ENCODE results near the gene ZNF341.

ZNF341 gene

DNA sequence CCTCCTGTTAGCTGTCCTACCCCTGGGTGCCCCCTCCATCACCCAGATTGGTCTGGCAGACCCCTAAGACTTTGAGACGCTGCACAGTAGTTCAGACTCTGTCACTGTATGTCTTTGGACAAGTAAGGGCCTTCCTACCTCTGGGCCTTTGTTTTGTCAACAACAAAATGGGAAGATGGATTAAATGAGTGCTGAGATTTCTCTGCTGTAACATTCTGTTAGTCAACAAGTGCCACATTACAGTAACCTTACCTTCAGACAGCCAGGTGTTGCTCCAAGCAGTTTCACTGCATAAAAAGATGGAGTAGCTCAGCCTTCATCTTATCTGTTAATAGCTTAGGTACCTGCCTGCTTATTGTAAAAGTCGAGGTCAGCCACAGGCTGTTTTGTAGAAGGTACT is 95.3 kb downstream of the ZNF341 start:
- DNase-seq, result no peak

DNA sequence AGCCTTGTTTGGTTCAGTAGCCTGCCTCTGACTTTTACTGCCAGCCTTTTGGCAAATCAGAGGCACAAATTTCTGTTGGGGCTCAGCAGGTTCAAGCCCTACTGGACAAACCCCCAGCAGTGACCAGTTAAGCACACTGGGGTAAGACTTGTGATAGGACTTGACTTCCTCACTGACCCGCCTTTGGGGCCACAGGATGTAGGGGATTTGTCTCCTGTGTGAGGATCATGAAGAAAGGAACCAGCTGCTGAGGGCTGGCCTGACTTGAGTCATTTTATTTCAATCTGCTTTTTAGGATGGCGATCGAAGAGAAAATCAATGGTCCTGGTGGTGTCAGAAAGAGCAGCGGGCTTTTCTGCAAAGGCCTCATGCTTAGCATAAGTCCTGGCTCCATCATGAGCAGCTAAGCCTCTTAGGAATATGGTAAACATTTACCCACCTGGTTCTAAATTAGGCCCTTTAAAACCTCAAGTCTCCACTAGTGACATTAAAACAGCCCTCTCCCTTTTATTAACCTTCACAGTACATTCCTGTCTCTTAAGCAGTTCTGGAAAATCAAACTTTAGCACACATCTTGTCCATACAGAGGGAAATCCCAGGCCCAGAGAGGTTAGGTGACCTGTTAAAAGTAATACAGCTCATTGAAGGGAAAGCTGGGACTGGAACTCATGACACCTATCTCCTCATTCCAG is 96.0 kb downstream of the ZNF341 start:
- DNase-seq, result no peak

DNA sequence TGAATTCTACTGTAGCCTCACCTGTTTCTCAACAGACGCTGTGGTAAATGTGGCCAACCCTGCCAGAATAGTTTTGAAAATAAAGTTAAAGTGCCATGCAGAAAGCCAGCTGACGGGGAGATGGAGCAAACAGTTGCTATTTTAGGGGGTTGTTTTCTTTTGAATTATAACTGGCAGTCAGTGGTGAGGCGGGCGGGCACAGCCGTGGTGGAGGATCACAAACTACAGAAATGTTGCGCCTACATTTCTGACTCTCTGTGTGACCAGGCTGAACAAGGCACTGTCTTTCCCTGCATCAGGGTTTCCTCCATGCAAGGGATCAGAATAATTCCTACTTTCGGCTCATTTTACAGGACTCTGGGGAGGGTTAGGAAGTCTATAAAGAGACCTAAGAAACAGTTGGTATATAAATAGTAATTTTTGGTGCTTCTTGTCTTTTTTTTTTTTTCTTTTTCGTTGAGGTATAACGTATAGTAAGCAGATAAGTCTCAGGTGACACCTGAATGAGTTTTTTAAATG is 96.6 kb downstream of the ZNF341 start:
- no peak for DNase-seq

DNA sequence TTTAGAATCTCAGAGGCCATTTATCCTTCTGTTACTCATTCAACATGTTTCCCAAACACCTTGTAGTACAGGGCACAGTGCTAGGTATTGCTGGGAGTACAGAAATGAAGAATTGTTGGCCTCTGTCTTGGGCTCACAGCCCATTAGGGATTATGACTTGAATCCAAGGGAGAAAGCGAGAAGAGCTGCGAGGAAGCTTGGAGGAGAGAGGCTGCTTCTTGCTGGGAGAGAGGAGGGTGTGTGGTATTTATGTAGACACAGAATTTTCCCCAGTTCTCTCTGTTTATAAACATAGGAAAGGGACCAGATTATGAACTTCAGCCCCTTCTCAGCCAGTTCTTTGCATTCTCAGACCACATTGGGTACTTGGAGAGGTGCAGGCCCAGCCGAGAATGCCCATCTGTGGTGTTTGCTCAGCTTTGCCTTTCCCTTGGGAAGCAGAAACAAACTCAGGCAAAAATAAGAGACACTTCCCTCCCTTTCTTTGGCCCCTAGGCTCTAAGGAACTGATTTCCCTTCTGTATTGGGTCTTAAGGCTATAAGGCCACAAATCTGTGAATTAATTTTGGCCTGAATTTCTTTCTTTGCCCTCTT is 97.3 kb downstream of the ZNF341 start:
- DNase-seq, result no peak

DNA sequence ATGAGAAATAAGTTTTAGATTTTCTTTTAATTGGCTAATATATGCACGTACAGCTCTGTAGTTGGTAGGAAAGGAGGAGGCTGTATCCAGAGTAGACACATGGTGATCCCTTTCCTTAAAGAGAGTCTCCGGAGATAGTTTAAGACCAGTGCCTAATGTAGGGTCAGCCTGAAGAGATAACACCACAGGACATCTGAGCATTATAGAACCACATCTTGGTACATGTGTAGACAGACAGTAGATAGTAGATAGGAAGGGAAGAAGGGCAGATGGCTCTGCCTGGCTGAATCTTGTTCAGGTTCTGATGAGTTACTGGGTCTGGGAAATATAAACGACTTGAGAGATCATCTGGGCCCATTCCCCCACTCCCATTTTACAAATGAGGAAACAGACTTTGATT is 97.8 kb downstream of the ZNF341 start:
- DNase-seq, result no peak

DNA sequence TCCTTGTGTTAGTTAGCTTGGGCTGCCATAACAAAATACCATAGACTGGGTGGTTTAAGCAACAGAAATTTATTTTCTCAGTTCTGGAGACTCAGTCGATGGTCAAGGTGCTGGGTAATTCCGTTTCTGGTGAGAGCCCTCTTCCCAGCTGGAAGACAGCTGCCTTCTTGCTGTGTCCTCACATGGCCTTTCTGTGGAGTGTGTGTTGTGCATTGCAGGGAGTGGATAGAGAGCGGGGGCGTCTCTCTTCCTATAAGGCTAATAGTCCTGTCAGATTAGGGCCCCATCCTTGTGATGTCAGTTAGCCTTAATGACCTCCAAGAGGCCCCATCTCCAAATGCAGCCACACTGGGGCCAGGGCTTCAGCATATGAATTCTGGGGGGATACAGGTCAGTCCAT is 98.6 kb downstream of the ZNF341 start:
- no peak for DNase-seq

DNA sequence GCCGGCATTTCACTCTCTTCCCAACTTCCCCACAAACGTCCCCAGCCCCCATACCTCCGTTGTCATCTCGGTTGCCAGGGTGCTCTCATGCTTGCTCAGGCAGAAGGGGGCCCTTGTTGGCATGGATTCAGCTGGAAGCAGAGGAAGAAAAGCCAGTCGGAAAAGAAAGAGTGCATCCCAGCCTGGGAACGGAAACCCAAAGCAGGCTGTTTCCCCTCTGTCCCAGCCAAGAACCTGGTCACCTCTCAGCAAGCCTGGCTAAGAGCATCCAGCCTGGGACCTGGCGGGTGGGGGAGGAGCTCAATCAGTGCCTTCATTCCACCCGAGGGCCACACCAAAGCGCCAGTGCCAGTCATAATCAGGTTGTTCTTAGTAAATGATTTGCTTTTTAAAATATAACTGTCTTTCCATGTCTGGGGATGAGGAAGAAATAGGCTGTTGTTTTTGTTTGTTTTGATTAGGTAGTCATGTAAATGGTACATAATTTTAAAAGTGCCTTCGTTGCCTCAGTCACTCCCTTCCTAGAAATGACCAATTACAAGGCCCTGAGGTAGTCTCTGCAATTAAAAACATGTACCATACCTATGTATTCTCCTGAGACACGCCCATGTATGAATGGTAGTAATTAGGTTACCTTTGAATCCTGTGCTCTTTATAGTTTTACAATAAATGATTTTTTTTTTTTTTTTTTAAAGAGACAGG is 100.5 kb downstream of the ZNF341 start:
- DNase-seq, result no peak

DNA sequence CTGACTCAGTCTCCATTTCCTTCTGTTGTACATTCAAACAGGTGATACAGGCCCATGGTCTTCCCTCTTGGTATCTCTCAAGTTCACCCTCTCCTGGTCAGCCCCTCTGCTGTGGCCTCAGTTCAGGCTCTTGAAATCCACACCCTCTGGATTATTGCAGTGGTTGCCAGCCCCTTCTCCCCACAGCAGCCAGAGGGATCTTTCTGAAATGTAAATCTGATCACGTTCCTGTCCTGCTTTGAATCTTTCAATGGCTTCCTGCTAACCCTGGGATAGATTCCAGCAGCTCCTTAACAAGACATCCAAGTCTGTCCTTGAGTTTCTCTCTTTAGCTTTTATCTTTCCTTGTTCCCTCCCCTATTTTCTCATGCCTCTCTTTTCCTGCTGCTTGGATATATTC is 101.5 kb downstream of the ZNF341 start:
- DNase-seq, result no peak

DNA sequence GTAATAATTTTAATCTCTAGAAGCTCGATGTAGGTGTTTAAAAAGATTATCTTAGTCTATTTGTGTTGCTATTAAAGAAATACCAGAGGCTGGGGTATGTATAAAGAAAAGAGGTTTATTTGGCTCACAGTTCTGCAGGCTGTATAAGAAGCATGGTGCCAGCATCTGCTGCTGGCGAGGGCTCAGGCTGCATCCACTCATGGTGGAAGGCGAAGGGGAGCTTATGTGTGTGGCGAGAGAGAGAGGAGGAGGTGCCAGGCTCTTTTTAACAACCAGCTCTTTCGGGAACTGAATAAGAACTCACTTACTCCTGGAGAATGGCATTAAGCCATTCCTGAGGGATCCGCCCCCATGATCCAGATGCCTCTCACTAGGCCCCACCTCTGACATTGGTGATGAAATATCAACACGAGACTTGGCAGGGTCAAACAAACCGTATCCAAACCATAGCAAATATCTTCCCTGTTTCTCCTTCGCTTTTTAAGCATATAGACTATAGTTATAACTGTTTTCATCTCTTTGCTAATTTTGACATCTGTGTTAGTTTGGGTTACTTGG is 103.9 kb downstream of the ZNF341 start:
- no peak for DNase-seq

DNA sequence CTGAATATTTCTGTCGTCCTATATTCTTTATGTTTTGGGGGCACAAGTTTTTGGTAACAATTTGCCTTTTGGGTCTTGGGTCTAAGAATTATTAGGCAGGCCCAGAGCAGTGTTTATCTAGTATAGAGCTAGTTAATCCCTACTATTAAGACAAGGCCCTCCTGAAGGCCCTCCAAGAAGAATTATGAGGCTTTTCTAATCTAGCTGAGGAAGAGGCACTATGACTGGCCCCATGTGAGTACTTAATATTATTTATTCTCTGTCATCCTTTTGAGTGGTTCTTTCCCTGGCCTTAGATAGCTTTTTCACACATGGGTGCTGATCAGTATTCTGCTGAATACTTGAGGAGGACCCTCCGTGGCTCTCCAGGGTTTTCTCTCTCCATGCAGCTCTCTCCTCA is 104.5 kb downstream of the ZNF341 start:
- no peak for DNase-seq

DNA sequence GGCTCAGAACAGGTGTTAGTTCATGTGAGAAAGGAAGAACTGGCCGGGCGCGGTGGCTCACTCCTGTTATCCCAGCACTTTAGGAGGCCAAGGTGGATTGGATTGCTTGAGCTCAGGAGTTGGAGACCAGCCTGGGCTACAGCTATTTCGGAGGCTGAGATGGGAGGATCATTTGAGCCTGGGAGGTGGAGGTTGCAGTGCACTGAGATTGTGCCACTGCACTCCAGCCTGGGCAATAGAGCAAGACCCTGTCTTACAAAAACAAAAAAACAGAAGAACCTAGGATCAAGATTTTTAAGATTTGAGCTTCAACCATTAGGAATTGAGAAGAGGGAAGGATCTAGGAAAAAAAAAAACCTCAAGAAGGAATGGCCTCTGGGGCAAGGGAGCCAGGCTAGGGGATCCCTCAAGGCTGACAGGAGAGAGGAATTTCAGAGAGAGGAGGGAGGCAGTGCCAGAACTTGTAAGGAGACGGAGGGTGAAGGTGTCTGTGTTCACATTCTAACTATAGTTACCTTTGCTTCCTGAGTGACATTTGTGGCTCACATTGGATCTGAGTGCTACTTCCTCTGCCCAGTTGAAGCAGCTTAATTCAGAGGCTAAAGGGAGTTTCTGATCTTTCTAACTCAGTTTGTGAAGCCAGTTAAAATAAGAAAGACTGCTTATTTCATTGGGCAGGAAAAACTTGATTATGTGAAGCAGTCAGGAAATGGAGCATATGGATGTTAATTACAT is 105.5 kb downstream of the ZNF341 start:
- DNase-seq, result no peak

DNA sequence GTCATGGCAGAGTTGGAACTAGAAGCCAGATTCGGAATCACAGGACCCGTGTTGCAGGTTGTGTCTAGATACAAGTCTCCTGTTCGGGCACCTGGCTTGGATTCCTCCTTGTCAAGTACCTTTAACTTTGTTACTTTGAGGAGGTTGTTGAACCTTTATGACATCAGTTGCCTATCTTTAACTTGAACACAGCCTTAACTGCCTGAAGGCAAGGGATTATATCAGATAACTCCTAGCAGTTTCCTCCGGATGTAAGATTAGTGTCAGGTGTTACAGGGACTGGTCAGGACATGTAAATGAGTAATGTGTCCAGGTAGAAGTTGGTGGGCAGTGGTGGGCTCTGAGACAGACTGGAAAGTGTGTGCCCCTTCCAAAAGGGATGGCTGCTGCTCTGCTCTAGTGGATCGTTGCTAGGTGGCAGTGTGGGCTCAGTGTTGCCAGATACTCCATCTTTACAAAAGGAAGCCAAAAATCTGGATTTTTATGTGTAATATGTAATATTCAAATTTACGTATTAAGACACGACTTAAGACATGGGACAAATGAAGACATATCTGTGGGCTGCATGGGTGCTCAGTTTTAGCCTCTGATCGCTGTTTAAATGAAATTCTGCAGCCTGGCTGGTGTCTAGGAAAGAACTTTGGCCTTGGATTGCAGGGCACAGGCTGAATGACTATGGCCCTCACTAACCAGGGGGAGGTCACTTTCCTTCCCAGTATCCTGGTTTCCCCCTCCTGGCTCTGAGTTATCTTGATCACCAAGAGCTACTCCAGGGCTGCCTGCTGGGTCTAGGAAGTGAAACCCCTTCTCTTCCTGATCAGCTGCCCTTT is 106.5 kb downstream of the ZNF341 start:
- DNase-seq, result no peak

DNA sequence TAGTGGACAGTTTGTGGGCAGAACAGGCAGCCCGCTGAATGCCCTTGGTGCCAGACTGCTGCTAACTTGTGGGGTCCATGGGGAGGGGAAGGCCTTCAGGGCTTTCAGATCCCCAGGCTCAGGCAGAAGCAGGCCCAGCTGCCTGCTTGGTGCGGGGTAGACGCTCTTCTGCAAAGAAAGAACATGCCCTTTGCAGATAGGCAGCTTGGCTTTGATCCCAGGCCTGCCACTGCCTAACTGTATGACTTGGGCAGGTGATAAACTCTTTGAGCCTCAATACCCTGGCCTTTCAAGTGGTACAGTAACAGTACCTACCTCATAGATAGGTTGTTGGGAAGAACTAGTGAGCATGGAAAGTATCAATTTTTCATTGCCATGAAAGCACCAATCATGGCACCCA is 107.8 kb downstream of the ZNF341 start:
- DNase-seq, result no peak

DNA sequence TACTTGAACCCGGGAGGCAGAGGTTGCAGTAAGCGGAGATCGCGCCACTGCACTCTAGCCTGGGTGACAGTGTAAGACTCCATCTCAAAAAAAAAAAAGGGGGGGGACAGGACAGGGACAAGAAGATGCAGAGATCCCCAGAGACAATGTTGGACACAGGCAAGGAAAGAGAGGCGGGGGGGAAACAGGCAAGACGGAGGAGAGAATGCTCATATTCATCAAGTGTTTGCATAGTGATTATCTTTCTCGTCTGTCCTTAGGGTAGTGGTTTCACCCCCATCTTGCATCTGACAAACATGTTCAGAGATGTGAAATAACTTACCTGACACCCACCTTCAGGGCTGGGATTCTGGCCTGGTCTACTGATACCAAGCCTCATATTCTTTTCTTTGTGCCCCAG is 108.4 kb downstream of the ZNF341 start:
- DNase-seq, result no peak

DNA sequence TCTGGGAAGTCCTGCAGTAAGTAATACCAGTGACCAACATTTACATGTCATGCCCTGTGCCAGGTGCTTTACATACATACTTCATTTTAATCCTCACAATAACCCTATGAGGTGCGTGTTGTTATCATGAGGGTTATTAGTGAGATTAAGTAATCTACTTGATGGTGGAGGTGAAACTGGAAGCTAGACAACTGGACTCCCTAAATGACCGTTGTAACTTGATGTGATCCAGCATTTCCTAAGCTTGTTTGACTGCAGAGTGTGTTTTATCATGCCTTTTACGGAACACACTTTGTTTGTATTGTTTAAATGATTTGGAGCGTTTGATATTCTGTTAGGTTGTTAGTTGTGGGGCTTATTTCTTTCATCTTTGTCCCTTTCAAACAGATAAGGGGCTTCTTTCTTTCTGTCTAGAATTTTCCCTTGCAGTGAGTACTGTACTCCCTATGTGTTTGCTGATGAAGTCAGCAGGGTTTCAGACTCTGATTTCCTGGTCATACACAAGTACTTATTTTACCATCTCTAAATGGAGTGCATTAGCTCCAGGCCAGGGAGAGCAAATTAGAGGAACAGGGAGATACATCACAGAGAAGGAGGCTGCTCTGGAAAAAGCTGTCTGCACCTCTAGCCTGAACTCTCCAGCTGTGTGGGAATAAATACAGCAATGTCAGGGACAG is 109.1 kb downstream of the ZNF341 start:
- no peak for DNase-seq

DNA sequence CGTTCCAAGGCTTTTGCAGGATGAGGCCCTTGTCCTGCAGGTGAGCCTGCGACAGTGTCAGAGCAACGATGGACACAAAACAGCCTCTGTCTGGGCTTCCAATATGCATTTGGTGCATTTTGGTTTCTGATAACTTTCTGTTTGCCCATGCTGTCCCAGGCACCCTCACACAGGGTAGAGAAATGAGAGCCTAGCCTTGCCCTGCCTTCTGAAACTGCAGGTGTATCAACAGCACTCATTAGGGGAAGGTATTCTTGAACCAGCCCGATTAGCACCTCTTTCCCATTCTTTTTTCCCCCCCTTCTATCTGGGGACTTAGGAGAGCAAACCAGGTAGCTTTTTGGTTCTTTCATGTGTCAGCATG is 109.6 kb downstream of the ZNF341 start:
- no peak for DNase-seq

All from effector CD8-positive, alpha-beta T cell (primary cell).